HCT116 (cell line): ENCODE data around the gene SLC1A4. TPM values are rescaled to one million over a fixed set of nuclear protein-coding genes. Genes with fewer than 3 reads are reported as not detected.
A peak's percentile ranks its signal among the peaks of the same experiment; 100 is the strongest.

ENCODE experiments used
- ATAC-seq: fragments of 200-7000 bp; cut with Tn5 transposase; 2 replicates; pipeline ENCODE4 v1.9.1; 2020; ENCODE audit warnings: mild to moderate bottlenecking, moderate library complexity
- BruUV-seq: library from RNA; stranded (reverse); fragments of 400-500 nt; replicated peaks from 2 replicates; lab custom pipeline; 2021; lab: Mats Ljungman, UMichigan
- CTCF ChIA-PET: fragments of 300-600 bp; sonication (Branson Sonifier 250); formaldehyde crosslinking; loops from one replicate; lab custom pipeline; 2021; ENCODE audit warnings: antibody characterized with exemption; lab: Charles Lee
- POLR2A ChIA-PET: fragments of 300-600, 350-600 bp; sonication (Branson Sonifier 250); formaldehyde crosslinking; loops from one replicate; lab custom pipeline; 2021; ENCODE audit warnings: antibody characterized with exemption; lab: Charles Lee
- RAD21 ChIA-PET, 2 experiments: fragments of 300-600 bp; sonication (Branson Sonifier 250); formaldehyde crosslinking; loops; one replicate each; lab custom pipeline; 2023; ENCODE audit warnings: low total read pairs in 2 of 2; ENCODE audit not compliant: uncharacterized antibody in 2 of 2, unreplicated experiment in 2 of 2, low non-redundant PET in 1 of 2; lab: Charles Lee
- DNase-seq: peaks from one replicate; pipeline ENCODE4 v3.0.0-alpha.2; 2010; ENCODE audit warnings: low read depth, low spot score
- H2AFZ ChIP-seq: fragments of 200-600 bp; shearing (Covaris generic), sonication (generic); 2 replicates; pipeline ENCODE4 v1.6.1; 2017; ENCODE audit warnings: low read depth, mixed run types, mixed read lengths, antibody characterized with exemption, low read length; ENCODE audit not compliant: poor library complexity, severe bottlenecking
- H3K27ac ChIP-seq: 2 replicates; pipeline ENCODE4 v1.5.1; 2012; ENCODE audit warnings: low read depth, low read length
- H3K27me3 ChIP-seq: fragments of 200-600 bp; sonication (generic); 2 replicates; pipeline ENCODE4 v1.6.1; 2016; ENCODE audit warnings: mixed run types, low read length, mixed read lengths; ENCODE audit not compliant: insufficient read depth
- H3K36me3 ChIP-seq, 2 experiments: fragments of 200-500 bp in 1 of 2; fragments of 200-600 bp in 1 of 2; sonication (Bioruptor generic) in 1 of 2; sonication (generic) in 1 of 2; 2 replicates each; pipeline versions ENCODE4 v1.5.1 to v1.6.1; 2014 to 2016; ENCODE audit warnings: low read length in 2 of 2, inconsistent platforms in 1 of 2, mixed read lengths in 1 of 2, mixed run types in 1 of 2; ENCODE audit not compliant: insufficient read depth in 2 of 2, control insufficient read depth in 1 of 2
- H3K4me1 ChIP-seq, 2 experiments: fragments of 200-600 bp in 1 of 2; sonication (generic) in 1 of 2; 2 replicates each; pipeline versions ENCODE4 v1.5.1 to v1.6.1; 2012 to 2017; ENCODE audit warnings: low read length in 2 of 2, inconsistent platforms in 1 of 2, mild to moderate bottlenecking in 1 of 2, mixed read lengths in 1 of 2, mixed run types in 1 of 2, moderate library complexity in 1 of 2; ENCODE audit not compliant: insufficient read depth in 2 of 2, control insufficient read depth in 1 of 2
- H3K4me2 ChIP-seq: fragments of 200-600 bp; sonication (generic); 2 replicates; pipeline ENCODE4 v1.6.1; 2017; ENCODE audit warnings: mixed run types, low read length, mixed read lengths
- H3K4me3 ChIP-seq, 2 experiments: fragments of 200-600 bp in 1 of 2; sonication (generic) in 1 of 2; replicated peaks in 1 of 2; 2 replicates each; pipeline ENCODE4 v1.5.1; 2011 to 2016; ENCODE audit warnings: low read length in 2 of 2, control low read depth in 1 of 2, low read depth in 1 of 2, mild to moderate bottlenecking in 1 of 2, mixed read lengths in 1 of 2, mixed run types in 1 of 2
- H3K79me2 ChIP-seq: fragments of 200-600 bp; sonication (generic); 2 replicates; pipeline ENCODE4 v1.6.1; 2017; ENCODE audit warnings: mild to moderate bottlenecking, mixed run types, low read length, moderate library complexity, mixed read lengths; ENCODE audit not compliant: insufficient read depth
- H3K9ac ChIP-seq: fragments of 200-600 bp; sonication (generic); 2 replicates; pipeline ENCODE4 v1.6.1; 2016; ENCODE audit warnings: low read length, mixed read lengths
- H3K9me2 ChIP-seq: fragments of 200-600 bp; sonication (generic), shearing (Covaris generic); 2 replicates; pipeline ENCODE4 v1.6.1; 2017; ENCODE audit warnings: mixed run types, mild to moderate bottlenecking, moderate library complexity; ENCODE audit not compliant: insufficient read depth
- H3K9me3 ChIP-seq, 2 experiments: fragments of 200-500 bp in 1 of 2; fragments of 200-600 bp in 1 of 2; sonication (Bioruptor generic) in 1 of 2; sonication (generic) in 1 of 2; 2 replicates each; pipeline ENCODE4 v1.6.1; 2014 to 2017; ENCODE audit warnings: low read length in 2 of 2, mixed read lengths in 2 of 2, inconsistent platforms in 1 of 2, low read depth in 1 of 2, mild to moderate bottlenecking in 1 of 2, mixed run types in 1 of 2, moderate library complexity in 1 of 2; ENCODE audit not compliant: control insufficient read depth in 1 of 2, insufficient read depth in 1 of 2
- H4K20me1 ChIP-seq: fragments of 200-600 bp; sonication (generic), shearing (Covaris generic); 2 replicates; pipeline ENCODE4 v1.6.1; 2017; ENCODE audit warnings: mixed run types, mild to moderate bottlenecking, moderate library complexity; ENCODE audit not compliant: insufficient read depth
- CBX3 ChIP-seq: IDR thresholded peaks from 2 replicates; pipeline ENCODE4 v1.6.1; 2012; ENCODE audit warnings: low read depth
- EGR1 ChIP-seq: IDR thresholded peaks from 2 replicates; pipeline ENCODE4 v1.6.1; 2012; ENCODE audit warnings: low read depth
- ELF1 ChIP-seq: IDR thresholded peaks from 2 replicates; pipeline ENCODE4 v1.6.1; 2012; ENCODE audit warnings: low read depth, borderline replicate concordance
- EZH2phosphoT487 ChIP-seq: fragments of 200-600 bp; IDR thresholded peaks from 2 replicates; pipeline ENCODE4 v1.6.1; 2018; ENCODE audit warnings: antibody characterized with exemption, borderline replicate concordance
- FOSL1 ChIP-seq: IDR thresholded peaks from 2 replicates; pipeline ENCODE4 v1.6.1; 2012; ENCODE audit warnings: low read depth
- JUND ChIP-seq: IDR thresholded peaks from 2 replicates; pipeline ENCODE4 v1.6.1; 2012
- RAD21 ChIP-seq: IDR thresholded peaks from 2 replicates; pipeline ENCODE4 v1.6.1; 2012; ENCODE audit warnings: low read depth, mild to moderate bottlenecking
- SP1 ChIP-seq: IDR thresholded peaks from 2 replicates; pipeline ENCODE4 v1.6.1; 2012; ENCODE audit warnings: low read depth
- SRF ChIP-seq: IDR thresholded peaks from 2 replicates; pipeline ENCODE4 v1.6.1; 2012; ENCODE audit warnings: low read depth
- TCF7L2 ChIP-seq: IDR thresholded peaks from 2 replicates; pipeline ENCODE4 v1.7.0; 2011; ENCODE audit warnings: borderline replicate concordance, inconsistent platforms; ENCODE audit not compliant: insufficient read depth, insufficient read length; ENCODE audit errors: extremely low read depth
- intact Hi-C: fragments of 100-400 bp; cut with micrococcal nuclease; formaldehyde crosslinking; loops from 2 replicates; pipeline ENCODE4 v1.10.0; 2022
- total RNA-seq: library from RNA; stranded (reverse); gene quantifications from one replicate; pipeline ENCODE4 v1.2.1, GENCODE V29; 2021; ENCODE audit not compliant: unreplicated experiment
- TF ChIP-seq, protein P1 (sequence below): IDR thresholded peaks from 2 replicates; pipeline ENCODE4 v1.6.1; 2012
- TF ChIP-seq, protein P2 (sequence below), 3 experiments: fragments of 200-600 bp in 1 of 3; sonication (generic) in 1 of 3; IDR thresholded peaks in 2 of 3; conservative IDR thresholded peaks in 1 of 3; 2 replicates each; pipeline ENCODE4 v1.5.1; 2012 to 2017; ENCODE audit warnings: low read depth in 2 of 3, low read length in 2 of 3, antibody characterized with exemption in 1 of 3, borderline replicate concordance in 1 of 3, control low read depth in 1 of 3, mild to moderate bottlenecking in 1 of 3, mixed read lengths in 1 of 3, mixed run types in 1 of 3, moderate library complexity in 1 of 3; ENCODE audit not compliant: insufficient read depth in 1 of 3

The SLC1A4 gene
- total RNA-seq, 1 experiment from 2014 or later: 9.2 TPM

DNA sequence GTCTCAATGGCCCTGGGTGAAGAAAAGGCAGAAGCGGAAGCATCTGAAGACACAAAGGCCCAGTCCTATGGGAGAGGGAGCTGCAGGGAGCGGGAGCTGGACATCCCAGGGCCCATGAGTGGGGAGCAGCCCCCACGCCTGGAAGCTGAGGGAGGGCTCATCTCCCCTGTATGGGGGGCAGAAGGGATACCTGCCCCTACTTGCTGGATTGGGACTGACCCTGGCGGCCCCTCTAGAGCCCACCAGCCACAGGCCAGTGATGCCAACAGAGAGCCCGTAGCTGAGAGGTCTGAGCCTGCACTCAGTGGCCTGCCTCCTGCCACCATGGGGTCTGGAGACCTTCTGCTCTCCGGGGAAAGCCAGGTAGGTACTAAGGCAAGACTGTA, 80.2 kb downstream of the SLC1A4 start:
- peak overlapping the region; percentile 69 for H3K4me2 ChIP-seq
- RAD21 ChIA-PET: no interaction called here
- peaks cover 4% of the 10 kb centered on the region for H3K79me2 ChIP-seq
- DNase-seq: no peak
- TF ChIP-seq CBX3 (no peak), SRF (no peak)
- peak overlapping the region; percentile 78 for H3K27ac ChIP-seq
- no peak for ATAC-seq
- intact Hi-C loops: no loop called here
- H3K4me1 ChIP-seq: peaks cover 37 to 59% of the 10 kb centered on the region in 2 experiments
- CTCF ChIA-PET: no interaction called here
- no peaks in the 10 kb centered on the region for H3K27me3 ChIP-seq
- POLR2A ChIA-PET: no interaction called here
- no peak overlapping the region for H3K9ac ChIP-seq
- H3K36me3 ChIP-seq: 0 out of 4 replicates have a peak, but pooled peaks cover 2 to 6% of the 10 kb centered on the region in 2 experiments
- H4K20me1 ChIP-seq: no peaks in the 10 kb centered on the region
- H2AFZ ChIP-seq: no peak overlapping the region
- no peaks in the 10 kb centered on the region for H3K9me2 ChIP-seq
- H3K9me3 ChIP-seq: no peaks in the 10 kb centered on the region
- no peak overlapping the region for H3K4me3 ChIP-seq
- no TSS peak for BruUV-seq

DNA sequence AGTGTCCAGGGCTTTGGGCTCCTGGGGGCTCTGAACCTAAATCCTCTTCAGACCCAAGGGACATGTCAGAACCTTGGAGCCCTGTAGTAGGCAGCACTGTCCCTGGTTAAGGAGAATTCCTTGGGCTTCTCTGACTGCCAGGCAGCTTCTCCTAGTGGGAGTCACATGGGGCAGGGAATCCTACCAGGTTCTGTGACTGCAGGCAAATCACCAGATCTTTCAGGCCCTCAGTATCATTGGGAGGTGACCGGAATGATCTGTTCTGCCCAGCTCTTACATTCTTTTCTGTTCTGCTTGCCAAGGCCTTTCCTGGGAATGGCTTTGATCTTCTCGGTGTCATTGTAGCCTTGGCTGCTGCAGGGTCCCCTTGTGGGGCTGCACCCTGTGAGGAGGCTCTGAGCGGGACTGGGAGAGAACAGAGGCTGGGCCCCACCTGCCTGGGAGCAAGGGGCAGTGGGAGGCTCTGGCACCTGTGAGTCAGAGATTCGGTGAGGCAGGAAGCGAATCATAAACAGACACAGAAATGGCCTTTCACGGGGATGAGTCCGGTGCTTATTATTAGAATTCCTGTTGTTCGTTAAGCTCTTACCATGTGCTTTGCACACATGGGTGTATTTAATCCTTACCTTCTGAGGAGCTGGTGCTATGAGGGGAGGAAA, 81.1 kb downstream of the SLC1A4 start:
- BruUV-seq: no TSS peak
- no peak overlapping the region for H2AFZ ChIP-seq
- H3K9ac ChIP-seq: peak overlapping the region; percentile 24; the same call in 1 of the 2 replicates
- H3K27ac ChIP-seq: peak overlapping the region; percentile 78
- ATAC-seq (peak; percentile 75), DNase-seq (peak; percentile 27)
- peak overlapping the region; percentile 69 for H3K4me2 ChIP-seq
- no peaks in the 10 kb centered on the region for H4K20me1 ChIP-seq
- intact Hi-C loops: loop anchor here (2.0 kb wide), 1 partner anchor 502 kb away; no protein-coding TSS in a partner anchor
- ChIA-PET POLR2A (no interaction called here), CTCF (interaction anchor here (0.8 to 1.4 kb wide), 4 partner anchors 10 to 500 kb away, joined by 3 to 5 read pairs (median 3); no protein-coding TSS in a partner anchor), RAD21 (interaction anchor here in 1 of 2 experiments (0.6 to 0.9 kb wide), 2 partner anchors 99 to 118 kb away, joined by 3 to 5 read pairs; no protein-coding TSS in a partner anchor)
- TF ChIP-seq ELF1: no peak
- TF ChIP-seq CBX3: 0 out of 2 replicates have a peak, but pooled peaks have one; percentile 11
- no peak for TF ChIP-seq EZH2phosphoT487
- TF ChIP-seq SP1: peak; percentile 39; the same call in 1 of the 2 replicates
- TF ChIP-seq RAD21: peak; percentile 30; the same call in 1 of the 2 replicates
- peak; percentile 55; the same call in 1 of the 2 replicates for TF ChIP-seq JUND
- no peak for TF ChIP-seq EGR1
- peak; percentile 44; the same call in 1 of the 2 replicates for TF ChIP-seq FOSL1
- TF ChIP-seq, protein P1, sequence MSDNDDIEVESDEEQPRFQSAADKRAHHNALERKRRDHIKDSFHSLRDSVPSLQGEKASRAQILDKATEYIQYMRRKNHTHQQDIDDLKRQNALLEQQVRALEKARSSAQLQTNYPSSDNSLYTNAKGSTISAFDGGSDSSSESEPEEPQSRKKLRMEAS: peak; percentile 47; the same call in 1 of the 2 replicates
- TF ChIP-seq, protein P2, sequence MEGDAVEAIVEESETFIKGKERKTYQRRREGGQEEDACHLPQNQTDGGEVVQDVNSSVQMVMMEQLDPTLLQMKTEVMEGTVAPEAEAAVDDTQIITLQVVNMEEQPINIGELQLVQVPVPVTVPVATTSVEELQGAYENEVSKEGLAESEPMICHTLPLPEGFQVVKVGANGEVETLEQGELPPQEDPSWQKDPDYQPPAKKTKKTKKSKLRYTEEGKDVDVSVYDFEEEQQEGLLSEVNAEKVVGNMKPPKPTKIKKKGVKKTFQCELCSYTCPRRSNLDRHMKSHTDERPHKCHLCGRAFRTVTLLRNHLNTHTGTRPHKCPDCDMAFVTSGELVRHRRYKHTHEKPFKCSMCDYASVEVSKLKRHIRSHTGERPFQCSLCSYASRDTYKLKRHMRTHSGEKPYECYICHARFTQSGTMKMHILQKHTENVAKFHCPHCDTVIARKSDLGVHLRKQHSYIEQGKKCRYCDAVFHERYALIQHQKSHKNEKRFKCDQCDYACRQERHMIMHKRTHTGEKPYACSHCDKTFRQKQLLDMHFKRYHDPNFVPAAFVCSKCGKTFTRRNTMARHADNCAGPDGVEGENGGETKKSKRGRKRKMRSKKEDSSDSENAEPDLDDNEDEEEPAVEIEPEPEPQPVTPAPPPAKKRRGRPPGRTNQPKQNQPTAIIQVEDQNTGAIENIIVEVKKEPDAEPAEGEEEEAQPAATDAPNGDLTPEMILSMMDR (IDR thresholded peaks at IDR 0.05 in 2 of 3, conservative IDR thresholded peaks at IDR 0.05 in 1 of 3; ENCODE audit: borderline replicate concordance in 1 of 3, insufficient read depth in 1 of 3, low read depth in 2 of 3, low read length in 2 of 3): peak in 2 of 3 experiments; percentile 25 to 26; a peak in 2 of 6 replicates
- peak; percentile 44 for TF ChIP-seq TCF7L2
- H3K4me1 ChIP-seq: peaks cover 29 to 50% of the 10 kb centered on the region in 2 experiments
- peak overlapping the region in 1 of 2 experiments; percentile 19; a peak in 2 of 4 replicates for H3K4me3 ChIP-seq
- 0 out of 4 replicates have a peak, but pooled peaks cover 2 to 6% of the 10 kb centered on the region in 2 experiments for H3K36me3 ChIP-seq
- H3K9me3 ChIP-seq: no peaks in the 10 kb centered on the region
- H3K27me3 ChIP-seq: no peaks in the 10 kb centered on the region
- H3K9me2 ChIP-seq: no peaks in the 10 kb centered on the region
- H3K79me2 ChIP-seq: peaks cover 4% of the 10 kb centered on the region; the same call in 1 of the 2 replicates
